SH-SY5Y (cell line): Measurements from ENCODE around the gene UBE2J1.

ENCODE experiments used
- GATA2 ChIP-seq: IDR thresholded peaks from 2 replicates; pipeline ENCODE4 v1.6.1; 2011; ENCODE audit warnings: mild to moderate bottlenecking, low read depth, low read length
- GATA3 ChIP-seq: IDR thresholded peaks from 2 replicates; pipeline ENCODE4 v1.6.1; 2011; ENCODE audit warnings: low read depth, mild to moderate bottlenecking, low read length, moderate library complexity

The UBE2J1 gene, protein sequence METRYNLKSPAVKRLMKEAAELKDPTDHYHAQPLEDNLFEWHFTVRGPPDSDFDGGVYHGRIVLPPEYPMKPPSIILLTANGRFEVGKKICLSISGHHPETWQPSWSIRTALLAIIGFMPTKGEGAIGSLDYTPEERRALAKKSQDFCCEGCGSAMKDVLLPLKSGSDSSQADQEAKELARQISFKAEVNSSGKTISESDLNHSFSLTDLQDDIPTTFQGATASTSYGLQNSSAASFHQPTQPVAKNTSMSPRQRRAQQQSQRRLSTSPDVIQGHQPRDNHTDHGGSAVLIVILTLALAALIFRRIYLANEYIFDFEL

GRCh38 chr6:89352278-89353117, at the start of gene UBE2J1:
UBE2J1 (minus strand) TSS chr6:89352722; CDS start chr6:89352569, 153 bp downstream.
- TF ChIP-seq GATA2 (no peak), GATA3 (no peak)

- TF ChIP-seq GATA3 (no peak), GATA2 (no peak)
Measured at GRCh38 chr6:89400912-89401399, 48.4 kb upstream of the UBE2J1 start.

- TF ChIP-seq GATA2: no peak
- TF ChIP-seq GATA3: no peak
Measured at GRCh38 chr6:89400050-89400449, 47.5 kb upstream of the UBE2J1 start.

DNA sequence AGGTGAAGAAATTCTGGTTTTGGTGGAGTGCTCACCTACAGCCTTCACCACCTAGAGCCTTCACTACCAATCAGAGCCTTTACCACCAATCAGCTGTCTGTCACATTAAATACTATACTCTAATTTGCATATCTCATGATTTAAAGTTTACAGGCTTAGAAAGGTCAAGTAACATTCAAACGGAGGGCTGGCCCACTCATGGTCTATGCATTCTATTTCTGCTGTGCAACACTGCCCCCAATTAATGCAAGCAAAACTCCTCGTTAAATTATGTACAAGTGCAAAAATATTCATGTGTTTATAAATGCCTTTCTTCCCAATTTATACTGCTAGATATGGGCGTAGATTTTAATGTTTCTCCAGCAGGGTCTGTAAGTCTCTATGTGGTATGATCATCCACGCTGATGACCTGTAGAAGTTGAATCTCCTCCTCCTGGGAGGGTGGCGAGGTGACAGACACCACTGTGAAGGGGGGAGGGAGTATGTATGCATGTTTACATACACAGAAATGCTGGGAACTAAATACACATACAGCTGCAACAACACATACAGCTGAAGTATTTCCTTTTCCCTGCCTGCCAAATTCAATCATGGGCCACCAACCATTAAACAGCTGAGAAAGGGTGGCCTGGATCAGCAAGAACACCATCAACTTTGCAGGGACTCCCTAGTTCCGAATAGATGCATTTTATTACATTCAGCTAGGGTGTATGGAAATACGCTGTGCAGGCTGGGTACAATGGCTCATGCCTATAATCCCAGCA, 46.4 kb upstream of the UBE2J1 start:
- TF ChIP-seq GATA3: no peak
- TF ChIP-seq GATA2: no peak

DNA sequence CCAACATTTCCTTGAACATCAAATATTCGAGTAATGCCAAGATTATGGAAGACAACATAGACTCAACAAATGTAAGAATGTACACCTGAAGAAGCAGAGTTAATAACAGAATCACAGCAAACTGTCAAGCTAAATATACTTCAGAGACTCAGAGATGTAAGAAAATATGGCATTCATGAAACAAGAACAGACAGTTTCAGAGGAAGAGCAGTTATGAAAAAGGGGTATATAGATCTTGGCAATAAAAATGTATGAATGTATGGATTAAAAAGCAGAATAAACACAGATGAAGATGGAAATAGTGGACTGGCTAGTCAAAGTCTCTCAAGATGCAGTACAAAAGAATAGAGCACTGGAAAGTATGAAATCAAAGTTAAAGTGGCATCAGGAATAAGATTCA, 41.1 kb upstream of the UBE2J1 start:
- TF ChIP-seq GATA2 (no peak), GATA3 (no peak)

DNA sequence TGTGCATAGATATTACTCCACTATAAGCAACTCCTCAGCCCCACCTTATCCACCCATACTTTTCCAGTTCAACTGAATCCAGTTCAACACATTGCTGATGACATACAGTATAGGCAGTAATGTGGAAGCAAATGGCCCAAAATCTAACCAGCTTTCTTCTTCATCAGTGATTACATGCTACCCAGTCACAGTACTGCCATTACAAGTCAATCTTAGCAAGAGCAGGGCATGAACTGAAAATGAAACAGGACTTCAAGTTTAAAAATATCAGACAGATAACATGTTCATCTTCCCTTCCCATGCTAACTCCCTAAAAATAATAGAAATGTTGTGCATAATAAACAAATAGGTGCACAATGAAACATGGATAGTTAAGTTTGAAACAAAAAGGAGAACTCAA, 40.3 kb upstream of the UBE2J1 start:
- TF ChIP-seq GATA3: no peak
- no peak for TF ChIP-seq GATA2

GRCh38 chr6:89388846-89389245, 36.3 kb upstream of the UBE2J1 start:
- TF ChIP-seq GATA2 (no peak), GATA3 (no peak)

- TF ChIP-seq GATA2 (no peak), GATA3 (no peak)
Measured at GRCh38 chr6:89387516-89388201, 35.1 kb upstream of the UBE2J1 start.

GRCh38 chr6:89386917-89387491, 34.5 kb upstream of the UBE2J1 start:
- no peak for TF ChIP-seq GATA3
- no peak for TF ChIP-seq GATA2

- no peak for TF ChIP-seq GATA3
- TF ChIP-seq GATA2: no peak
Measured at GRCh38 chr6:89385846-89386245, 33.3 kb upstream of the UBE2J1 start.

DNA sequence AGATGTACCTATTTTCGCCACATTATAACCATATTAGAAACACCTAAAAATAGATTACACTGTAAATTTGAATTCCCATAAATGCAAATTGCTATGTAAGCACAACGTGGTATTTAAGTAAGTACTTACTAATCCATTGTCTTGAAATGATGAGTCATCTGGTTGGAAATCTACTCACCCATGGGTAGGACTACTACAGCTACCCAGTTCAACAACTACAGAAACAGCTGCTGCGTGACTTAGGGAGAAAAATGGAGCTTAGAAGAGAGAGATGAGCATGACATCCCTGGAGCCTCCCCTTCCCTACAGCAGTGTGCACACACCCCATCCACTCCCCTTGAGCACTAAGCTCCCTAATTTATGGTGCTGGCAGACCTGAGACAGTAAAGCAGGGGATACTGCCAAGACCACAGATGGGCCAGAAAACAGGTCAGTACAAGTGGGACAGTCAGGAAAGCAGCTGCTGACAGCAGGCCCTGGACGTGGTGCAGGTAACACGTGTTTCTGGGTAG, 32.7 kb upstream of the UBE2J1 start:
- TF ChIP-seq GATA3 (no peak), GATA2 (no peak)

DNA sequence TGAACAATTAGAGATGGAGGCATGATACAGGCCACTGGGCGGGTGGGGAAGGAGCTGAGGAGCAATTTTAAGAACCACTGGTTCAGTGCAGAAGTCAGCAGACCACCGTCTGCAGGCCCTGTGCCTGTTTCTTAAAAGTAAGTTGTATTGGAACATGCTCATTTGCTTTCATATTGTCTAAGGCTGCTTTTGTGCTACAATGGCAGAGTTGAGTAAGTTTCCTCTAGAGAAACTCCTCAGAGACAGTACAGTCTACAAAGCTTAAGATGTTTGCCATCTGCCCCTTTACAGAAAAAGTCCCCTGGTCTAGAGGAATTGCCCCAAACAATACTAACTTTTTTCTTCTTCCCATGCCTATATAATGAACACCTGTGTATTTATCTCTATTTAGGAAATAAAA, 28.5 kb upstream of the UBE2J1 start:
- TF ChIP-seq GATA2 (no peak), GATA3 (no peak)

DNA sequence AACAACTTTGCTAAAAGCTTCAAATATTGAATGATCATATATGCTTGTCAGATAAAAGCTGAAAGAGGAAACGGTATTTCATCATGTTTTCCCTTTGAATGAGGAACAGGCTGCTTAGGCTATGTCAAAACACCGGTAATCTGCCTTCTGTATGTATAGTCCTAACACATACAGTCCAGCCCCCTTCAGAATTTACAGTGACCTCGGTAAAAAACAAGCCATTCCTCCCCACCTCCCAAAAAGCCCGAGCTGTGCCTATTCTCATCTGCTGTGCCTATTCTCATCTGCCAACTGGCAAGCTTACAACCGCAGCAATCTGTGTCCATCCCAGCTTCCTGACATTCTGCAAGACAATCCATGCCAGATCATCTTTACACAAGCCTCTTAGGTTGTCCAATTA, 26.8 kb upstream of the UBE2J1 start:
- TF ChIP-seq GATA3: no peak
- TF ChIP-seq GATA2: no peak

DNA sequence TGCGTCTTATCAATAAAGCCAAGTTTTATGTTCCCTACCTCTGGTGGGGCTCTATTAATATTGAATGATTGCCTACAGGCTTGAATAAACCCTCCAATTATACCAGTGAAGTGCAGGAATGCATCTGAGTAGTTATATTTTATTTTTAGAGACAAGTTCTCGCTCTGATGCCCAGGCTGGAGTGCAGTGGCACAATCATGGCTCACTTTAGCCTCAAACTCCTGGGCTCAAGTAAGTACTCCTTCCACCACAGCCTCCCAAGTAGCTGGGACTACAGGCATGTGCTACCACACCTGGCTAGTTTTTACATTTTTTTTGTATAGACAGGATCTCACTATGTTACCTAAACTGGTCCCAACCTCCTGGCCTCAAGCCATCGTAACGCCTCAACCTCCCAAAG, 26.1 kb upstream of the UBE2J1 start:
- no peak for TF ChIP-seq GATA3
- no peak for TF ChIP-seq GATA2
